ENCODE results near the gene TBCD. TPM values are rescaled to one million over a fixed set of nuclear protein-coding genes. Genes with fewer than 3 reads are reported as not detected.

Gene TBCD
- 59.5 to 82.0 TPM (median 75.3 TPM) in 5 replicates for total RNA-seq (2022; extraction: Qiagen RNA extraction; ENCODE audit: low read depth)

GRCh38 chr17:82751571-82752370 lies at the start of gene TBCD:
TBCD (plus strand) TSS chr17:82752065; CDS start chr17:82752194, 129 bp downstream.

DNA sequence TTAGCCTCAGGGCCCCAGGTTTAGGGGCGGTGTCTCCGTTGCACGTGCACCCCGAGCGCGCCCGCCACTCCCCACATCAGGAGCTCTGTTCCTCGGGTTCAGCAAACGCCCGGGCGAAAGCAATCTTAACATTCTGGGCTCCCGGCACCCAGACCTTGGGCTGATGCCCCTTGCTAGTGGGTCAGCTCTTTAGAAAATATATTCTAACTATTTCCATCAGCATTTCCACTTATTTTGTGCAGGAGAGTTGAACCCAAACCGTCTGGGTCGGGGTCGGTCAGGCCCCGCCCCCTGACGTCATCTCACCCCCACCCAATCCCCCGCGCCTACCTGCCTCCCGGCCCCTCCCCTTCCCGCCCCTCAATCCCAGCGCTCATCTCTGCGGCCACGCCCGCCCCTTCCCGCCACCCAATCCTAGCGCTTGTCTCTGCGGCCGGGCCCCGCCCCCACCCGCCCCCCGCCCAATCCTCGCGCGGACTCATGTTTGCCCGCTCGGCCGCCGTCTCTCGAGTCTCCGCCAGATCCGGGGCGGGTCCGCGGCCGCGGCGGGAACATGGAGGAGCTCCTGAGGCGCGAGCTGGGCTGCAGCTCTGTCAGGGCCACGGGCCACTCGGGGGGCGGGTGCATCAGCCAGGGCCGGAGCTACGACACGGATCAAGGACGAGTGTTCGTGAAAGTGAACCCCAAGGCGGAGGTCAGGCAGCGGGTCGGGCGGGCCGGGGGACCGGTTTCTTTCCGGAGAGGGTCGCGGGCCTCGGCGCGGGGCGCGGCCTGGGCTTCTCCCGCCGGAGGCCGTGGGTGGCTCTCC lies 35.5 kb upstream of the TBCD start, which contains the start of gene FN3KRP:
TSS of gene FN3KRP (plus strand) at position 504 of the 808 bp plus-strand sequence. CDS start at position 554, 50 bp downstream.

GRCh38 chr17:82734987-82735866 lies 16.6 kb upstream of the TBCD start, which contains the start of gene FN3K:
FN3K (plus strand) TSS chr17:82735615; CDS start chr17:82735637, 22 bp downstream.

GRCh38 chr17:82839617-82840292 lies 87.9 kb downstream of the TBCD start, which contains the start of gene ZNF750:
ZNF750 (minus strand) TSS chr17:82840022; CDS start chr17:82832454, 7,568 bp downstream.

Other genes with a start within 250 kb of the TBCD start
- gene FOXK2, start 232.3 kb upstream of the TBCD start, total RNA-seq (2022; extraction: Qiagen RNA extraction; ENCODE audit: low read depth), result 43.3 to 56.8 TPM (median 53.5 TPM) in 5 replicates
- gene WDR45B, start 103.6 kb upstream of the TBCD start, total RNA-seq (2022; extraction: Qiagen RNA extraction; ENCODE audit: low read depth), result 94.6 to 101 TPM (median 95.7 TPM) in 5 replicates
- 16.1 to 18.2 TPM (median 17.2 TPM) in 5 replicates for gene RAB40B, start 53.4 kb upstream of the TBCD start, total RNA-seq (2022; extraction: Qiagen RNA extraction; ENCODE audit: low read depth)
- 58.6 to 61.8 TPM (median 59.5 TPM) in 5 replicates for gene FN3KRP, start 35.4 kb upstream of the TBCD start, total RNA-seq (2022; extraction: Qiagen RNA extraction; ENCODE audit: low read depth)
- 6.4 to 10.0 TPM (median 7.8 TPM) in 5 replicates for gene FN3K, start 16.4 kb upstream of the TBCD start, total RNA-seq (2022; extraction: Qiagen RNA extraction; ENCODE audit: low read depth)
- not detected in 5 replicates for gene ZNF750, start 88.0 kb downstream of the TBCD start, total RNA-seq (2022; extraction: Qiagen RNA extraction; ENCODE audit: low read depth)